GM21619 (cell line): Measurements from ENCODE around the gene RBM33.

Source experiments
- ATAC-seq: cut with Tn5 transposase; IDR thresholded peaks from one replicate; pipeline ENCODE4 v1.9.1; 2021; ENCODE audit not compliant: unreplicated experiment

The RBM33 gene

GRCh38 chr7:155806096-155806871, 161.8 kb downstream of the RBM33 start:
- no peak for ATAC-seq

GRCh38 chr7:155807065-155807671, 162.7 kb downstream of the RBM33 start:
- ATAC-seq: no peak

- ATAC-seq: no peak
Observed at GRCh38 chr7:155807789-155808548, 163.5 kb downstream of the RBM33 start.

GRCh38 chr7:155808549-155809331, 164.3 kb downstream of the RBM33 start:
- peak; percentile 43 for ATAC-seq

- ATAC-seq: no peak
Observed at GRCh38 chr7:155809332-155809946, 165.0 kb downstream of the RBM33 start.

- no peak for ATAC-seq
Observed at GRCh38 chr7:155809947-155810769, 165.7 kb downstream of the RBM33 start.

- ATAC-seq: no peak
Observed at GRCh38 chr7:155810770-155811559, 166.5 kb downstream of the RBM33 start.

- ATAC-seq: no peak
Observed at GRCh38 chr7:155811560-155811894, 167.1 kb downstream of the RBM33 start.

GRCh38 chr7:155811895-155812761, 167.7 kb downstream of the RBM33 start, which contains the start of gene SHH:
Gene SHH, minus strand, starts transcription at chr7:155812463. Its CDS starts 341 bp downstream, at chr7:155812122.
- no peak for ATAC-seq

GRCh38 chr7:155813125-155813524, 168.7 kb downstream of the RBM33 start:
- ATAC-seq: no peak

- ATAC-seq: no peak
Observed at GRCh38 chr7:155813546-155814315, 169.3 kb downstream of the RBM33 start.

GRCh38 chr7:155814316-155815276, 170.1 kb downstream of the RBM33 start:
- no peak for ATAC-seq

GRCh38 chr7:155815332-155816191, 171.1 kb downstream of the RBM33 start:
- peak; percentile 85 for ATAC-seq

- no peak for ATAC-seq
Observed at GRCh38 chr7:155816192-155816508, 171.7 kb downstream of the RBM33 start.

- no peak for ATAC-seq
Observed at GRCh38 chr7:155816996-155817395, 172.5 kb downstream of the RBM33 start.
